ENCODE data around the gene DLAT.
"Not testable (repeated sequence)": the region's sequence is repeated elsewhere in the genome, so short reads cannot be mapped to it uniquely, and the experiment has no call there.

Gene DLAT

GRCh38 chr11:112024773-112025678 is at the start of gene DLAT:
TSS of gene DLAT (plus strand) at chr11:112025408. CDS start at chr11:112025473, 65 bp downstream.
- peak; percentile 87 for DNase-seq (ENCODE audit: low spot score)

DNA sequence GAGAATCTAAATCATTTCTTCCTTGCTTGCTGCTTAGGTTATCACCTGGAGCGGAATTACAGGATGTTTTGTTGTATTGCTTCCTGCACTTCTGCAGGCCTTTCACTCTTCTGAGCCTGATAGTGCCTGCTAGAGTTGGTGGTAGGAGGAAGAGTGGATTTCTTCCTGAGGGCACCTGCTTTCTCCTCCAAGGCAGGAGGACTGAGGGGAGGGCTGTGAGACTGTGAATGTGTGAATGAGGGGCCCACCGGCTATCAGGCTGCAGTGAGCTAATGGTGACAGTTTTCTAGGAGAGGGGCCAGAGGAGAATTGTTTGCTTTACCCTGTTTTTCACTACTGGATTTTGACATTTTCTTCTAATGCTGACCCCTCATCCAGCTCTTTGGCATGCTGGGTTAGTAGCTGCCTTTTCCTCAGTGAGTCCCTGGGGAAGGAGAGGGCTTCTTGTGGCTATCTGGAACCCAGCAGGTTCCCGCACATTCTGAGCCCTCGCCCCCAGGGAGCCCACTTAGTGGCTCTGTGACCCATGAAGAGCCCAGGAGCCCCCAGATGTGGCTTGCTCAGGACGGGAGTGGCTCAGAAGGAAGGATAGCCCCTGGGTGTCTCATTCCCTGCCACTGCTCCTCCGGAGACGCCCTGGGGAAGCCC is 49.0 kb upstream of the DLAT start:
- DNase-seq (ENCODE audit: low spot score): no peak

- DNase-seq (ENCODE audit: low spot score): no peak
These were observed 48.5 kb upstream of the DLAT start for GRCh38 chr11:111976767-111977145.

- no peak for DNase-seq (ENCODE audit: low spot score)
These were observed 47.8 kb upstream of the DLAT start for GRCh38 chr11:111977146-111978027.

- no peak for DNase-seq (ENCODE audit: low spot score)
These were observed 47.0 kb upstream of the DLAT start for GRCh38 chr11:111978028-111978771.

DNA sequence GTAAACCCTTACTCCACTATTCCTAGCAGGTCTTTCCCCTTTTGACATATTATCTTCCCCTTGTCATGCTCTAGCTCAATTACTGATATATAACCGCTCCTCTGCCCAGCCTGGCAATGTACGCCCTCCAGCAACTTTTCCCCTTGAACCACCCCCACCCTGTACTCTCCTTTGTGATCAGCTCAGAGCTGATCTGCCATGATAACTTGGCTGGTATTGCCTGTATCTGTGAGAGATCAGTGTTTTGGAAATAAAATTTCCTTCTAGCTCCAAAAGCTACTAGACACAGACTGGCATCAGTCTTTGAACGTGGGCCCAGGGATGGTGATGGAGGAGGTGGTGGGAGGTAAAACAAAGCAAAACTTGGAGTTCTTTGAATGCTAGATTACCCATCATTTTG is 45.1 kb upstream of the DLAT start:
- no peak for DNase-seq (ENCODE audit: low spot score)

GRCh38 chr11:111981270-111981669 is 43.9 kb upstream of the DLAT start:
- no peak for DNase-seq (ENCODE audit: low spot score)

DNA sequence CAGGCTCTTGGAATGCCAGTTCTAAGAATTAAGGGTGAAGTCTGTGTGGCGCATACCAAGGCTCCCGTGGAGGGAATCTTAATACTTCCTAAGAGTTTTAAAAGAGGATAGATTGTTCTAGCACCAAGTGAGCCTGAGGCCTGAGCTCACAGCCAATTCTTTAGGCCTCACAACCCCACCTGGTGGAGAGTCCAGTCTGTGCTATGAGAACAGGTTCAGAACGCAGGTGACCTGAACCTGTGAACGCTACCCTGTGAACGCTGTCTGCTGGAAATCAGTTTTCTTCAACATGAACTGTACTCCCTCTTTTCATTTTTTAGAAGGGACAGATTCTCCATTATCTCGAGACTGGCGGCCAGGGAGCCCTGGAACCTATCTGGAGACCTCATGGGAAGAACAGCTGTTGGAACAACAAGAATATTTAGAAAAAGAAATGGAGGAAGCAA is 43.2 kb upstream of the DLAT start:
- DNase-seq (ENCODE audit: low spot score): peak; percentile 52

DNA sequence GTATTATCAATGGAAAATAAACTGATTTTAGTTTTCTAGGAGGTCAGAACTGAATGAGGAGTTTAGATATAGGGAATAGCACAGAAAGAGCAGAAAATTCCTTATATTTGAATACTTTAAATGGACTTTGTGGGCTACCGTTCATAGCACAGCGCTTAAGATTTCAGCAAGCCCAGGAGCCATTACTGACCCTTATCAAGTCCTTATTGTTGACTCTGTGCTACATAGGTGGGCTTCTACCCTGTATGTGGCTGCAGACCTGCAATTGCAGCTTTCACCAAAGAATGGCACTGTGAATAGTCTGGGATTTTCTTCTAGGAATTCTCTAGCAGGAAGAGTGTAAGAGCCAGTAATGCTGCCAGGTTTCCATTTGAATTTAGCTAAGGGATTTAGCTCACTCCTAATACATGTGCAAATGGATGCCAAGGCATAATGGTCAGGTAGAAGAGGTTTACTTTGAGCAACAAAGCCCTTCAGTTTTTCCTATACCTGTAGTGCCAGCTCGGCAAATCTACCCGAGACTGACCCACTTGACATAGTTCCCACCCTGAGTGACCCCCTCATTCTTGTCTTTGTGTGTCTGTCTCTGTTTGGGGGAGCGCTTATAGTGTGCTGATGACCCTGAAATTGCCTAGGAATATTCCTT is 42.5 kb upstream of the DLAT start:
- no peak for DNase-seq (ENCODE audit: low spot score)

DNA sequence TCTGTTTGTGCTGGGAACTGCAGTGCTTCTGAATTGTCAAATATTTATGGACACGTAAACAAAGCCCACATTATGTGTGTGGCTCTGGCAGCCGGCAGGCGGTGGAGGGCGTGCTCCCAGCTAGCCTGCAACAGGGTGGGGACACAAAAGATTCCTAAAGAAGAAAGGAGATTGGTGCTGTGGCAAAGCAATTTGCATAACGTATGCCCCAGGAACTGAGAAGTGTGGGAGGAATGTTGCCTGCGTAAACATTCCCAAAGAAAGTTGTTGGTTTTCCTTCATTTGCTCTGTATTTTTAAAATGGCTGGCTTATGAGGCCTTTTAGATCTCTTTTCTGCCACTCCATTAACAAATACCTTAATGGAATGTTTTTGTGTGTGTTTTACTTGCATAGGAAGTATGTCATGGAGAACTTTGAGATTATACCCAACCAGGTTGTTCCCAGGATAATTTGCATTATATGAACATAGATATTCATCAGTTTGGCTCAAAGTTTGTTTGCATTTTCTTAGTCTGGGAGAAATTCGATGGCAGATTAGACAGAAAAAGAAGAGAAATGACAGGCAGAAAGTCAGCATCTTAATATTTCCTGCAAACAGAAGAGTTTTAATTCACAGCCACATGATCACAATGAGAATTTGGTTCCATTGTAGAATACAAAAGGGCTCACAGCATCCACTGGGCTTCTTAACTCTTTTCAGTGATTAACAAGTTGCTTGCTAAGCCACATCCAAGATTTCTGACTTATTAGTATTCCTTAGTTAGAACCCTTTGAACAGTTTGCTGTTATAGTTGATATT is 41.8 kb upstream of the DLAT start:
- peak; percentile 39 for DNase-seq (ENCODE audit: low spot score)

DNA sequence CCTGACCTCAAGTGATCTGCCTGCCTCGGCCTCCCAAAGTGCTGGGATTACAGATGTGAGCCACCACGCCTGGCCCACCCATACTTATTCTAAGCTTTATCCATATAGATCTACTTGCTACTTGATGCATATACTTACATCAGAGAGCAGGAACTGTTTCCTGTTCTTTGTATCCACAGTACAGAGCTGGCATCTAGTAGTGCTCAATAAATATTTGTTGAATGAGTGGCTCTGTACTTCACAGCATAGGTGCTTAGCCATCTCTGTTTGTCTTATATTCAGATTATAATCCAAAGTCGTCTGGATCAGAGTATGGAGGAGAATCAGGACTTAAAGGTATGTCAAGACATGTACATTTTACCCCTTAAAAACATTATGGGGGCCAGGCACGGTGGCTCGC is 38.6 kb upstream of the DLAT start:
- DNase-seq (ENCODE audit: low spot score): no peak

DNA sequence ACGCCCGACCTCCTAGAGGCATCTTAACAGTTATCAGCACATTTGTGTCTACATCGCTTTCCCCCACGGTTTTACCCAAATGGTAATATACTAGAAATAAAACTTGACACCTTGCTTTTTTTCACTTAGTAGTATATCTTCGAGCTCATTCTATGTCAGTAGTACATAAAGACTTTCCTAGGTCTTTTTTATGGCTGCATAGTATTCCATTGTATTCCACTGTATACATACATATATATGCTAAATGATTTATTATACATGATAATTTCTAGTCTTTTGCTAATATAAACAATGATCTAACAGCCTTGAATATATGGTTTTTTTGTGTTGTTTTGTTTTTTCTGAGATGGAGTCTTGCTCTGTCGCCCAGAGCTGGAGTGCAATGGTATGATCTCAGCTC is 34.8 kb upstream of the DLAT start:
- no peak for DNase-seq (ENCODE audit: low spot score)

- no peak for DNase-seq (ENCODE audit: low spot score)
These were observed 32.9 kb upstream of the DLAT start for GRCh38 chr11:111992206-111992855.

GRCh38 chr11:111996129-111996528 is 29.1 kb upstream of the DLAT start:
- no peak for DNase-seq (ENCODE audit: low spot score)

DNA sequence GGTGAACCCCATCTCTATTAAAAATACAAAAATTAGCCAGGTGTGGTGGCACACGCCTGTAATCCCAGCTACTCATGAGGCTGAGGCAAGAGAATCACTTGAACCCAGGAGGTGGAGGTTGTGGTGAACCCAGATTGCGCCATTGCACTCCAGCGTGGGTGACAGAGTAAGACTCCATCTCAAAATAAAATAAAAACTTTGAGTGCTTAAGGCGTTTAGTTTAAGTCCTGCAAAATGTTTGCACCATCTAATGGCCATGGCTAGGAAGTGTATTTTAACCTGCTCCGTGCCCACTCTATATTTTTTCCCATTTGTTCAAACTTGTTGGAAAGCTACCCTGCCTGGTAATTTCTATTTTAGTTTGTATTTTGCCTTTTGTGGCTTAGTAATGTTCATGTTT is 28.5 kb upstream of the DLAT start:
- DNase-seq (ENCODE audit: low spot score): not testable (repeated sequence)

DNA sequence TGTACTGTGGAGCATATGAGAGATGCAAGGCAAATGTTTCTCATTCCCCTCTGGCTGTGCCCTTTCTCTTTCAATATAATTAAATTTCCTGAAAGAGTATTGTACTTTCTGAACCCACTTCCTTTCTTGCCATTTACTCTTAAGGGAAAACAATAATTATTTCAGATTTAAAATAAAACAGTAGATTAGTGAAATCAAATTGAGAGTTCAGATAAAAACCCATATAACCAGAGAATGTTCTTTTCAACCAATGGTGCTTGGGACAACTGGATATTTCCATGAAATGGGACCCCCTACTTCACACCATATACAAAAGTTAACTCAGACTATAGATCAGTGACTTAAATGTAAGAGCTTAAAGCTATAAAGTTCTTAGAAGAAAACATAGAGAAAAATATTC is 26.1 kb upstream of the DLAT start:
- no peak for DNase-seq (ENCODE audit: low spot score)

DNA sequence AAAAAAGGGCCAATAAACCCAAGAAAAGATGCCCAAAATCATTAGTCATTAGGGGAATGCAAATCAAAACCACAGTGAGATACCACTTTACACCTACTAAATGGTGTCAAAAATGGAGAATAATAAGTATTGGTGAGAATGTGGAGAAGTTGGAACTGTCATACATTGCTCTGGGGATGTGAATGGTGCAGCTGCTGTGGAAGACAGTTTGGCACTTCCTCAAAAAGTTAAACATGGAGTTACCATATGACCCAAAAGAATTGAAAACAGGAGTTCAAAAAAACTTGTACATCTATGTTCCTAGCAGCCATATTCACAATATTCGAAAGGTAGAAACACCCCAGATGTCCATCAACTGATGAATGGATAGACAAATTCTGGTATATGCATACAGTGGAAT is 24.5 kb upstream of the DLAT start:
- no peak for DNase-seq (ENCODE audit: low spot score)

DNA sequence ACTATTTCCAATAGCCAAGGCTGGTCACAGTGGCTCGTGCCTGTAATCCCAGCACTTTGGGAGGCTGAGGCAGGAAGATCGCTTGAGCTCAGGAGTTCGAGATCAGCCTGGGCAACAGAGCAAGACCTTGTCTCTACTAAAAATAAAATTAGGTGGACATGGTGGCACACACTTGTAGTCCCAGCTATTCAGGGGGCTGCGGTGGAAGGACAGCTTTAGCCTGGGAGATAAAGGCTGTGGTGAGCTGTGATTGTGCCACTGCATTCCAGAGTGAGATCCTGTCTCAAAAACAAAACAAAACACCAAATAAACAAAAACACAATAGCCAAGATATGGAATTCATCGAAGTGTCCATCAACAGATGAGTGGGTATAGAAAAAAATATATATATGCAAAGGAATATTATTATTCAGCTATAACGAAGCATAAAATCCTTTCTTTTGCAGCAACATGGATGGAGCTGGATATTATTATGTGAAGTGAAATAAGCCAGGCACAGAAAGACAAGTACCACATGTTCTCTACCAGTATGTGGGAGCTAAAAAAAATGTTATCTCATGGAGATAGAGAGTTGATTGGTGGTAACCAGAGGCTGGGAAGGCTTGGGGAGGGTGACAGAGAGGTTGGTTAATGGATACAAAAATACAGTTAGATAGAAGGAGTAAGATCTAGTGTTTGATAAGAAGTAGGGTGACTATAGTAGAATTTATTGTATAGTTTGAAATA is 22.6 kb upstream of the DLAT start:
- no peak for DNase-seq (ENCODE audit: low spot score)

GRCh38 chr11:112004389-112004788 is 20.8 kb upstream of the DLAT start:
- no peak for DNase-seq (ENCODE audit: low spot score)
